Inflammatory macrophage treated with lipopolysaccharide for 1 hour (primary cell): Measurements from ENCODE around the gene DNM1L.

Experiments
- DNase-seq, 2 donors: peaks; one replicate each; pipeline ENCODE4 v3.0.0-alpha.2; 2020 to 2022

Gene DNM1L

GRCh38 chr12:32679091-32679919 is at the start of gene DNM1L:
TSS of gene DNM1L (plus strand) at chr12:32679301. CDS start at chr12:32679364, 63 bp downstream.
- DNase-seq: peak; percentile 93 to 95

- no peak for DNase-seq
Measured at GRCh38 chr12:32641287-32641901, 37.7 kb upstream of the DNM1L start.

- DNase-seq: no peak
Measured at GRCh38 chr12:32644431-32644830, 34.7 kb upstream of the DNM1L start.

- DNase-seq: no peak
Measured at GRCh38 chr12:32647275-32647674, 31.8 kb upstream of the DNM1L start.

GRCh38 chr12:32650508-32650907 is 28.6 kb upstream of the DNM1L start:
- no peak for DNase-seq

- DNase-seq: no peak
Measured at GRCh38 chr12:32651151-32651955, 27.7 kb upstream of the DNM1L start.

- DNase-seq: no peak
Measured at GRCh38 chr12:32651956-32652210, 27.2 kb upstream of the DNM1L start.

- DNase-seq: no peak
Measured at GRCh38 chr12:32659908-32660440, 19.1 kb upstream of the DNM1L start.

- DNase-seq: no peak
Measured at GRCh38 chr12:32661706-32662105, 17.4 kb upstream of the DNM1L start.

- DNase-seq: no peak
Measured at GRCh38 chr12:32662665-32663064, 16.4 kb upstream of the DNM1L start.

GRCh38 chr12:32666018-32666417 is 13.1 kb upstream of the DNM1L start:
- DNase-seq: no peak

GRCh38 chr12:32669584-32669983 is 9.5 kb upstream of the DNM1L start:
- no peak for DNase-seq

GRCh38 chr12:32671930-32672780 is 6.9 kb upstream of the DNM1L start:
- peak; percentile 29 to 58 for DNase-seq

GRCh38 chr12:32679920-32680237 is 778 bp downstream of the DNM1L start:
- no peak for DNase-seq

GRCh38 chr12:32680787-32681186 is 1.7 kb downstream of the DNM1L start:
- DNase-seq: peak in 1 of 2 donors; percentile 26

GRCh38 chr12:32681272-32681671 is 2.2 kb downstream of the DNM1L start:
- no peak for DNase-seq

GRCh38 chr12:32686340-32686739 is 7.2 kb downstream of the DNM1L start:
- DNase-seq: no peak

GRCh38 chr12:32688786-32689185 is 9.7 kb downstream of the DNM1L start:
- no peak for DNase-seq

- DNase-seq: no peak
Measured at GRCh38 chr12:32690927-32691326, 11.8 kb downstream of the DNM1L start.

GRCh38 chr12:32692358-32692757 is 13.3 kb downstream of the DNM1L start:
- DNase-seq: no peak

GRCh38 chr12:32693036-32693435 is 13.9 kb downstream of the DNM1L start:
- DNase-seq: no peak

GRCh38 chr12:32695787-32696186 is 16.7 kb downstream of the DNM1L start:
- no peak for DNase-seq

- no peak for DNase-seq
Measured at GRCh38 chr12:32697445-32697844, 18.3 kb downstream of the DNM1L start.
